K562 (cell line): Measurements from ENCODE around the gene RBM19. TPM values are rescaled to one million over a fixed set of nuclear protein-coding genes. Genes with fewer than 3 reads are reported as not detected.

Source experiments
- BACH1 ChIP-seq: fragments of 200-800 bp; sonication (Bioruptor generic); IDR thresholded peaks from 2 replicates; pipeline ENCODE4 v1.6.1; 2016; ENCODE audit warnings: missing genetic modification characterization, missing compliant biosample characterization
- EP300 ChIP-seq: IDR thresholded peaks from 2 replicates; pipeline ENCODE4 v1.6.1; 2012; ENCODE audit warnings: low read length, improper control_type of control experiment
- FOXO4 ChIP-seq: fragments of 450-650 bp; formaldehyde crosslinking; IDR thresholded peaks from 2 replicates; pipeline ENCODE4 v1.4.0; 2020; ENCODE audit warnings: mild to moderate bottlenecking, moderate library complexity
- HLTF ChIP-seq: fragments of 450-650 bp; IDR thresholded peaks from 2 replicates; pipeline ENCODE4 v1.6.1; 2016
- KDM5B ChIP-seq: fragments of 200-600 bp; sonication (generic); IDR thresholded peaks from 2 replicates; pipeline ENCODE4 v1.6.1; 2012; ENCODE audit warnings: low read depth, mild to moderate bottlenecking, moderate library complexity, low read length, control low read depth, inconsistent platforms; ENCODE audit not compliant: insufficient replicate concordance
- MAFF ChIP-seq: IDR thresholded peaks from 2 replicates; pipeline ENCODE4 v1.6.1; 2012; ENCODE audit warnings: low read length, improper control_type of control experiment
- MEIS2 ChIP-seq: fragments of 450-650 bp; IDR thresholded peaks from 2 replicates; pipeline ENCODE4 v1.6.1; 2014; ENCODE audit warnings: mild to moderate bottlenecking; ENCODE audit not compliant: partially characterized antibody
- MYC ChIP-seq, 2 experiments: fragments of 250-450 bp in 1 of 2; sonication (Bioruptor Pico) in 1 of 2; IDR thresholded peaks; 2 replicates each; pipeline versions ENCODE4 v1.5.1 to v1.6.1; 2012 to 2021; ENCODE audit warnings: low read depth in 2 of 2, borderline replicate concordance in 1 of 2, improper control_type of control experiment in 1 of 2, low read length in 1 of 2, mild to moderate bottlenecking in 1 of 2, moderate library complexity in 1 of 2
- RBM34 ChIP-seq: fragments of 200-400 bp; formaldehyde crosslinking; IDR thresholded peaks from 2 replicates; pipeline ENCODE4 v1.6.1; 2018; ENCODE audit warnings: low read length, borderline replicate concordance; ENCODE audit not compliant: insufficient read depth
- SP2 ChIP-seq: IDR thresholded peaks from 2 replicates; pipeline ENCODE4 v1.6.1; 2011; ENCODE audit warnings: mild to moderate bottlenecking, low read depth, low read length, moderate library complexity; ENCODE audit not compliant: poor library complexity, severe bottlenecking; ENCODE audit errors: extremely low read depth
- THAP7 ChIP-seq: fragments of 250-450 bp; sonication (Bioruptor Pico); IDR thresholded peaks from 2 replicates; pipeline ENCODE4 v1.5.0; 2021
- ZFP30 ChIP-seq: fragments of 250-450 bp; sonication (Bioruptor Pico); IDR thresholded peaks from 2 replicates; pipeline ENCODE4 v1.8.0; 2022; ENCODE audit warnings: moderate library complexity, mild to moderate bottlenecking, inconsistent platforms, borderline replicate concordance
- ZNF583 ChIP-seq: fragments of 250-450 bp; sonication (Bioruptor Pico); IDR thresholded peaks from 2 replicates; pipeline ENCODE4 v1.4.0; 2020
- ZNF778 ChIP-seq: fragments of 450-650 bp; formaldehyde crosslinking; IDR thresholded peaks from 2 replicates; pipeline ENCODE4 v1.4.0; 2020; ENCODE audit warnings: mild to moderate bottlenecking, moderate library complexity
- polyA plus RNA-seq, 8 experiments: library from polyadenylated mRNA; depleted of rRNA in 4 of 8; stranded (reverse) in 5 of 8; unstranded in 3 of 8; fragments of >200 nt; fragmentation: Nextera tagmentation in 2 of 8; fragmentation: Illumina TruSeq in 1 of 8; extraction: Ambion mirVana in 2 of 8; extraction: Trizol in 1 of 8; gene quantifications; 2 replicates each; pipeline versions ENCODE4 v1.2.1 to v1.2.3, GENCODE V29; 2011 to 2014; ENCODE audit warnings: inconsistent platforms in 1 of 8, missing spikeins in 1 of 8
- total RNA-seq, 7 experiments: library from RNA; depleted of rRNA in 6 of 7; stranded (reverse); fragments of >200 nt in 6 of 7; fragmentation: Illumina TruSeq in 2 of 7; extraction: Trizol in 2 of 7; gene quantifications; 2 replicates each; pipeline versions ENCODE4 v1.2.1 to v1.2.3, GENCODE V29; 2011 to 2021; ENCODE audit warnings: low replicate concordance in 1 of 7
- TF ChIP-seq, protein P1 (sequence below): sonication (generic); formaldehyde crosslinking; IDR thresholded peaks from 2 replicates; pipeline ENCODE4 v1.8.1; 2023; ENCODE audit warnings: missing genetic modification reagents, mild to moderate bottlenecking, borderline replicate concordance
- TF ChIP-seq, protein P2 (sequence below): fragments of 250-450 bp; sonication (Bioruptor Pico); IDR thresholded peaks from 2 replicates; pipeline ENCODE4 v1.5.0; 2021; ENCODE audit warnings: mild to moderate bottlenecking, moderate library complexity

The RBM19 gene
- total and polyA plus RNA-seq, 9 of the 15 experiments (the other 6 are each of a cell fraction or from before 2014, with no cell fraction given) = 16.0 to 58.4 (median 37.9) TPM

DNA sequence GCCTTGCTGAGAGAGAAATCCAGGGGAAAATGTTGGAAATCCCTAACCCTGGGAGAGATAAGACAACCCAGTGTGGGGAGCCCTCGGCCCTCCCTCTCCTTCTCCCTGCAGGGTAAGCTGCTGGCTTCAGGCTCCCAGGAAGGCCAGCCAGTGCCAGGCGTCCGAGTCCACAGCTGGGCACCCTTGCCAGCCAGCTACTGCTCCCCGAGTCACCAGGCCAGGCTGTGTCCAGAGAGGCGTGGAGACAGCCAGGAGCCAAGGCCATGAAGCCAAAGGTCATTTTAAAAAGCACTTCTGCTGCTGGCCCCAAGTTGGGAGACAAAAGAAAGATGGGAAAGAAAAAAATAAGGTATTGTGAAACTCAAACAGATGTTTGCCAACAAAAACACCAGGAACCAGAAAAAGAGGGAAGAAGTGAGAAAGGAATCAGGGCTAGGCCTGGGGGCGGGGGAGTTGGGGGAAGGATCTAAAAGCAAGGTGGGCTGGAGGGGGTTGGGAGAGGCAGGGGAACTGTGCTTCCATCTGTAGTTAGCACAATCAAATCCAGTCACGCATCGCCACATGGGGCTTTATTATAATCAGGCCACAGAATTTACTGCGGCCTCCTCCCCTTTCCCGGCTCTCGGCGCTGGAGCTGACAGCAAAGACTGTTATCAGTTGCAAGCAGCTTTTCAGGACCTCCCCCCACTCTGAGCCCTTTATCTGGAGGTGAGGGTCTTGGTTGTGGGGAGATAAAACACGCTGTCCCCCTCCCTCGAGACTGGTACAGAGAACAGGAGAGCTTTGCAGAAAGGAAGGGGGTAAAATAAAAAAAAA is 33.5 kb downstream of the RBM19 start (continued):
- TF ChIP-seq, protein P1, sequence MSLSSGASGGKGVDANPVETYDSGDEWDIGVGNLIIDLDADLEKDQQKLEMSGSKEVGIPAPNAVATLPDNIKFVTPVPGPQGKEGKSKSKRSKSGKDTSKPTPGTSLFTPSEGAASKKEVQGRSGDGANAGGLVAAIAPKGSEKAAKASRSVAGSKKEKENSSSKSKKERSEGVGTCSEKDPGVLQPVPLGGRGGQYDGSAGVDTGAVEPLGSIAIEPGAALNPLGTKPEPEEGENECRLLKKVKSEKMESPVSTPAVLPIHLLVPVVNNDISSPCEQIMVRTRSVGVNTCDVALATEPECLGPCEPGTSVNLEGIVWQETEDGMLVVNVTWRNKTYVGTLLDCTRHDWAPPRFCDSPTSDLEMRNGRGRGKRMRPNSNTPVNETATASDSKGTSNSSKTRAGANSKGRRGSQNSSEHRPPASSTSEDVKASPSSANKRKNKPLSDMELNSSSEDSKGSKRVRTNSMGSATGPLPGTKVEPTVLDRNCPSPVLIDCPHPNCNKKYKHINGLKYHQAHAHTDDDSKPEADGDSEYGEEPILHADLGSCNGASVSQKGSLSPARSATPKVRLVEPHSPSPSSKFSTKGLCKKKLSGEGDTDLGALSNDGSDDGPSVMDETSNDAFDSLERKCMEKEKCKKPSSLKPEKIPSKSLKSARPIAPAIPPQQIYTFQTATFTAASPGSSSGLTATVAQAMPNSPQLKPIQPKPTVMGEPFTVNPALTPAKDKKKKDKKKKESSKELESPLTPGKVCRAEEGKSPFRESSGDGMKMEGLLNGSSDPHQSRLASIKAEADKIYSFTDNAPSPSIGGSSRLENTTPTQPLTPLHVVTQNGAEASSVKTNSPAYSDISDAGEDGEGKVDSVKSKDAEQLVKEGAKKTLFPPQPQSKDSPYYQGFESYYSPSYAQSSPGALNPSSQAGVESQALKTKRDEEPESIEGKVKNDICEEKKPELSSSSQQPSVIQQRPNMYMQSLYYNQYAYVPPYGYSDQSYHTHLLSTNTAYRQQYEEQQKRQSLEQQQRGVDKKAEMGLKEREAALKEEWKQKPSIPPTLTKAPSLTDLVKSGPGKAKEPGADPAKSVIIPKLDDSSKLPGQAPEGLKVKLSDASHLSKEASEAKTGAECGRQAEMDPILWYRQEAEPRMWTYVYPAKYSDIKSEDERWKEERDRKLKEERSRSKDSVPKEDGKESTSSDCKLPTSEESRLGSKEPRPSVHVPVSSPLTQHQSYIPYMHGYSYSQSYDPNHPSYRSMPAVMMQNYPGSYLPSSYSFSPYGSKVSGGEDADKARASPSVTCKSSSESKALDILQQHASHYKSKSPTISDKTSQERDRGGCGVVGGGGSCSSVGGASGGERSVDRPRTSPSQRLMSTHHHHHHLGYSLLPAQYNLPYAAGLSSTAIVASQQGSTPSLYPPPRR (CRISPR knock-in tag) = no peak
- TF ChIP-seq MYC (IDR thresholded peaks at IDR 0.05; ENCODE audit: low read depth, low read length) = peak; percentile 77
- no peak for TF ChIP-seq MYC (CRISPR knock-in tag; IDR thresholded peaks at IDR 0.05; ENCODE audit: borderline replicate concordance, low read depth)
- TF ChIP-seq SP2 = no peak
- TF ChIP-seq MEIS2 = peak; percentile 96
- 0 out of 2 replicates have a peak, but pooled peaks have one; percentile 12 for TF ChIP-seq HLTF
- TF ChIP-seq THAP7 = no peak
- no peak for TF ChIP-seq MAFF
- no peak for TF ChIP-seq ZNF778 (CRISPR knock-in tag)
- no peak for TF ChIP-seq KDM5B
- peak; percentile 45; the same call in 1 of the 2 replicates for TF ChIP-seq BACH1
- TF ChIP-seq ZNF583 (CRISPR knock-in tag) = no peak
- TF ChIP-seq, protein P2, sequence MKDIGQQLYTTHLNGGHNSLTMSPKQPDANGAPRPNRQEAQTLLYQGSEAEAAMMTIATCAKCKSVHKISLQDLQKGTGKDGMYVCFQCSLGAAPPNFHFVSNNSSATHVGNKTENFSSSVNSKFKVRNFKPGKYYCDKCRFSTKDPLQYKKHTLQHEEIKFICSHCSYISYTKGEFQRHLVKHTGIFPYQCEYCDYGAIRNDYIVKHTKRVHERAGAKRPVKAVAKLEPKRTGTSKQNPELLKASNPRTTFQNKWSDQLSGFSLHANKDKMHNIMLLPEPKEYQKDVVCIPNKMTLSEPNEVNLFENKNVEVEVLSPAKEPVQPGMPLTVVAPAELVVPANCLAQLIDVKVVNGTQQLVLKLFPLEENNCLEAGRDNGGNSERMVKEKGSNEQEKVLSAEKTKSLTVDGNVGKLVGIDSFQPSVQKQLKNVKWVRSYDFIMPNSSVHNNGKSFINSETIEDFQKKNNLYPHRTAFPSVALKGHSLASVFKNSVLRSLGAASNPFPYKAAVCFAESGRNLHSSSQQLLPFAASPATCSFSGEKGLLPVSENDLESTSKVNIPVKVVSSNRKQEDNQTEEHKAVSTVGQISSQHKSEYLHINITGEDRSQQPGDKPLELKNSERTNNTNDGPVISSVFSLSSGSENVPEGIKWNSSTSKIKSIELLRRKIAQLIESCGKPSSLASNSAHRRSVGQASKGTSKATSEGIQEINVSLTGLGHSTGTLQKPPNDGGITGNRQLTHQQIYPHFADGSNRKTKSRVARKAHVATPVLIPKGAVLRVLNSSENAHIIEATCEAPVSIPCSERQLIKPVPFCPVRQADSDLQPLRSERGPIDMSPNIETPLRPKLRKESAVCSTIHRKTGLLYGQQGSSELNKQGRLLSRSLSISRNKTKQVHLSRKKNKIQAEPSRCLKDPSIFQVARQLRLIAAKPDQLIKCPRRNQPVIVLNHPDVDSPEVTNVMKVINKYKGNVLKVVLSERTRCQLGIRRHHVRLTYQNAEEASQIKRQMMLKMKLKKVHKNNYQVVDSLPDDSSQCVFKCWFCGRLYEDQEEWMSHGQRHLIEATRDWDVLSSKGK (CRISPR knock-in tag) = no peak
- TF ChIP-seq ZFP30 = no peak
- peak; percentile 97 for TF ChIP-seq EP300
- no peak for TF ChIP-seq RBM34
- TF ChIP-seq FOXO4 (CRISPR knock-in tag) = no peak
